Neural progenitor cell (in vitro differentiated cells): ENCODE data around the gene ARHGAP26.

Experiments
- CTCF ChIP-seq: fragments of 200-600 bp; sonication (generic); IDR thresholded peaks from 2 replicates; pipeline ENCODE4 v1.5.1; 2017; ENCODE audit warnings: antibody characterized with exemption, mild to moderate bottlenecking
- EZH2 ChIP-seq: fragments of 200-600 bp; sonication (generic); IDR thresholded peaks from 2 replicates; pipeline ENCODE4 v1.6.1; 2017; ENCODE audit warnings: antibody characterized with exemption, mild to moderate bottlenecking, moderate library complexity
- EZH2phosphoT487 ChIP-seq: fragments of 200-600 bp; sonication (generic); IDR thresholded peaks from 2 replicates; pipeline ENCODE4 v1.6.1; 2017; ENCODE audit warnings: antibody characterized with exemption

- TF ChIP-seq CTCF = no peak
- TF ChIP-seq EZH2phosphoT487 = no peak
- TF ChIP-seq EZH2 = no peak
Observed at GRCh38 chr5:142930395-142931110, 160.4 kb downstream of the ARHGAP26 start.
